ENCODE data around the gene ACSL5.

ACSL5 gene

DNA sequence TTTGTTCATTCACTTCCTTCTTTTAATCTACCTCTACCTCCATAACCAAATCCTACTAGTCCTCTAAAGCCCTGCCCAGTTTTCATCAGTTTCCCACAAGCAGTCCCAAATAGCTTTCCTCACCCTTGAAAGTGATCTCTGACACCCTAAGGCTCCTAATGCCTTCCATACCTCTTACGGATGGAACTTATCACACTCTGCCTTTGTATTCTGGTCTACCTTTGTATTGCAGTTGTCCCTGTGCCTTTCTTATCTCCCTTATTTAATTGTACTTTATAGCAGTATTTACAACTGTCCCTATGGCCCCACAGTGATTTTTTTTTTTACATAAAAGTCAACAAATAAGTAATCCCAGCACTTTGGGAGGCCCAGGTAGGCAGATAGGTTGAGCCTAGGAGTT is 33.8 kb downstream of the ACSL5 start:
- no peak for DNase-seq (ENCODE audit: low read depth, low spot score)

DNA sequence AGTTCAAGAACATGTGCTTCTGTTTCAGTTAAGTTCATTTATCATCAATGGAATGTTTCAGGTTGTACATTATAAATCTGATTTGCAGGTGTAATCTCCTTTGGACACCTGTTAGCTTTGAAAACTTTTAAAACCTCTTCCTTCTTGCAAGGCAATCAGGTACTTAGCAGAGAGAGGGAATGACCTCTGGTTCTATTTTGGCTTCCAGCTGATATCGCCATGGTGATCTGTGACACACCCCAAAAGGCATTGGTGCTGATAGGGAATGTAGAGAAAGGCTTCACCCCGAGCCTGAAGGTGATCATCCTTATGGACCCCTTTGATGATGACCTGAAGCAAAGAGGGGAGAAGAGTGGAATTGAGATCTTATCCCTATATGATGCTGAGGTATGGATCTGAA is 35.4 kb downstream of the ACSL5 start:
- no peak for DNase-seq (ENCODE audit: low read depth, low spot score)

- no peak for DNase-seq (ENCODE audit: low read depth, low spot score)
Measured at GRCh38 chr10:112409755-112410154, 35.8 kb downstream of the ACSL5 start.

GRCh38 chr10:112412696-112413095 is 38.8 kb downstream of the ACSL5 start:
- no peak for DNase-seq (ENCODE audit: low read depth, low spot score)

DNA sequence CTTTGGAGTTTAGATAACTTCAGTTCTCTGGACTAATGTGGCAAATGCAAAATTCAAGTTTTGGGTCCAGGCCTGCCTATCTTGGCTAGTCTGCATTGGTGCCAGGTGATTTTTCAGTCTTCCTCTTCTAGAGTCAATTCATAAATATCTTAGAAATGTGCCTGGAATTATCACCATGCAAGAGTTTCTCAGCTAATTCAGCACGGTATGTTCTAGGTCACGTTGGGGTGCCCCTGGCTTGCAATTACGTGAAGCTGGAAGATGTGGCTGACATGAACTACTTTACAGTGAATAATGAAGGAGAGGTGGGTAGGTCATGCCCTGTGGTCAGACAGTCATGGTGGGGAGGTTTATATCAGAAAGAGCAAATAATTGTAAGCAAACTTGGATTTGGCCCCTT is 47.8 kb downstream of the ACSL5 start:
- no peak for DNase-seq (ENCODE audit: low read depth, low spot score)

GRCh38 chr10:112424651-112425050 is 50.7 kb downstream of the ACSL5 start:
- no peak for DNase-seq (ENCODE audit: low read depth, low spot score)

- DNase-seq (ENCODE audit: low read depth, low spot score) = no peak
Measured at GRCh38 chr10:112426111-112426510, 52.2 kb downstream of the ACSL5 start.

GRCh38 chr10:112429147-112429546 is 55.2 kb downstream of the ACSL5 start:
- no peak for DNase-seq (ENCODE audit: low read depth, low spot score)

- no peak for DNase-seq (ENCODE audit: low read depth, low spot score)
Measured at GRCh38 chr10:112429654-112430230, 55.8 kb downstream of the ACSL5 start.

DNA sequence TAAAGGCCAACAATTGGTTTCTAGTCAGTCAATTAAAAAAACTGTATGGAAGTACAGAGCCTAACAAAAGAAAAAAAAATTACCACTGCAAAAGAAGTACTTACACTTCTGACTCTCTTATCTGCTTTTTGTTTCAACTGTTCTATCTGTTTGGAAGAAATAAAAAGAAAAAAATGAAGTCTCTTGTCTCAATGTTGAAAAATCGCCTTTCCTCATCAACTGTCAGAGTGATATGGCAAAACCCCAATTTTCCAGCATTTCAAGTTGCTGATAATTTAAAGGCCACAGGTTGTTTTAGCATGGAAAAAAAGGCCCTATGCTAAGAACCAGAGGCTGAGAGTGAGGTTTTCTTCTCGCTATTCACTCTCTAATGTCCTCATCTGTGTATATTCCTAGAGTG is 59.2 kb downstream of the ACSL5 start:
- DNase-seq (ENCODE audit: low read depth, low spot score) = no peak

- DNase-seq (ENCODE audit: low read depth, low spot score) = no peak
Measured at GRCh38 chr10:112434988-112435619, 61.2 kb downstream of the ACSL5 start.

- DNase-seq (ENCODE audit: low read depth, low spot score) = no peak
Measured at GRCh38 chr10:112438356-112438755, 64.4 kb downstream of the ACSL5 start.

- DNase-seq (ENCODE audit: low read depth, low spot score) = no peak
Measured at GRCh38 chr10:112441520-112441919, 67.6 kb downstream of the ACSL5 start.

DNA sequence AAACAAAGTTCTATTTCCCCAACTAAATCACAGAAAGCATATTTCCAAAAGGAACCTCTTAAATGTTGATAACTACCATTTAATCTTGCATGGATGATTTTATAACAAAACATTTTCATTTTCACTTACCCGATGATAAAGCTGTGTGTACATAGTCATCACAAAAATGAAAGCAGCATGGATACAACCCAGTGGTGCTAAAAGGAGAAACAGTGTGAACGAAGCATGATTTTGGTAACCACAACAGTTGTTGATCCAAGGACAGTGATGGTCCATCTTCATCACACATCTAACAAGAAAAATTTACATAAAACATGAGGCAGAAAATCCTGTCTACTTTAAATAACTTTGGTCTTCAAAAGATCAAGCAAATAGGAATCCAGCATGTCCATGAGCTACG is 68.1 kb downstream of the ACSL5 start:
- no peak for DNase-seq (ENCODE audit: low read depth, low spot score)

DNA sequence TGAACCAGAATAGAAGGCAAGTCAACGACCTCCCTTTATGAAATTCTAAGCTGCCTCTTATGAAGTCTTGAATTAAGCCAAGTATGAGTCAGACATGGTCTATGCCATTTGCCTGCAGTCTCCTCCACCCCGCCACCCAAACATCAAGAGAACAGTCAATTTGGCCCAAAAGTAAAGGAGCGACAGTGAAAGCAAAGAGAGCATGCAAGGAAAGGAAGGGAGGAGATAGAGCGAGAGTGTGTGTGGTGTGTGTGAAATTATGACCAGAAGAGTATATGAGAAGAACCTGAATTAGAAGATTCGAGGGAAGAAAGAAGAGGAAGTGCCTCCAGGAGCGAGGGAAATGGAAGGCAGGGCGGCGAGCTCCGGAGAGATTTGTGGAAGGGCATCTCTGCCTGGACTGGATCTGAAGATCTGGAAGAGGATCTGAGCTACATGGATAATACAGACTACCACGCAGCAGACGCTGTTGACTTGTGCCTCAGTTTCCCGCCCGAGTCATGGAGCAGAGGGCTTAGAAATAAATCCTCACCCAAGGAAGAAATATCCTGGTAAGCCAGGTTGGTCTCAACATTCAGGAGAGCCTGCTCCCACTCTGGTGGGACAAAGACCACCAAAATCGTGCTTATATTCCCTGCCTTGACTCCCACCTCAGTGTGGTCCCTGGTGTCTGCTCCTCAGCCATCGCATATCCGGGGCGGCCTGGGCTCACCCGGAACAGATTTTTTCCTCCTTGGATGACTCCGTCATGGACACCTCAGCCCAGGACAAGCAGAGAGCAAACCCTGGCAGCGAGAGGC is 72.3 kb downstream of the ACSL5 start:
- no peak for DNase-seq (ENCODE audit: low read depth, low spot score)

- DNase-seq (ENCODE audit: low read depth, low spot score) = peak; percentile 66
Measured at GRCh38 chr10:112446855-112447619, 73.1 kb downstream of the ACSL5 start, which contains the start of the genes VTI1A and ZDHHC6. Gene VTI1A, plus strand, starts transcription at chr10:112447215. Its CDS starts 159 bp downstream, at chr10:112447374. Gene ZDHHC6, minus strand, starts transcription at chr10:112446914. Its CDS starts 1,478 bp downstream, at chr10:112445436.

- no peak for DNase-seq (ENCODE audit: low read depth, low spot score)
Measured at GRCh38 chr10:112447620-112447928, 73.7 kb downstream of the ACSL5 start.

DNA sequence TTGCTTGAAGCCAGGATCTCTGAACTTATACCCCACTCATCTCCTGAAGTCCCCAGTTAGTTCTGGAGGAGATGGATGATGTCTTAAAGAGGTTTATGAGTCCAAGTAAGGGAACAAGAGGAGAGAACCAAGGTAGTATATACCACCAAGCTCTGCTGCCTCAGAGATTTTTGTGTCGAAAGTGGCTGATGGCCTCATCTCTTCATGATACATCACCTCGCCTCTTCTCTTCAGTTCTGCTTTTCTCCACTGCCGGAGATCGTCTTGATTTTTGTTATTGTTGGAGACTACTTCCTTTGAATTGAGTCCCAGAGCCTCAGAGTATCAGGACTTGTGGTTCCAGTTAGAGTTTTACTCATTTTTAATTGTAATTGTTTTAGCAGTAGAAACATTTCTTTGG is 75.0 kb downstream of the ACSL5 start:
- no peak for DNase-seq (ENCODE audit: low read depth, low spot score)

- DNase-seq (ENCODE audit: low read depth, low spot score) = no peak
Measured at GRCh38 chr10:112454910-112455779, 81.2 kb downstream of the ACSL5 start.

DNA sequence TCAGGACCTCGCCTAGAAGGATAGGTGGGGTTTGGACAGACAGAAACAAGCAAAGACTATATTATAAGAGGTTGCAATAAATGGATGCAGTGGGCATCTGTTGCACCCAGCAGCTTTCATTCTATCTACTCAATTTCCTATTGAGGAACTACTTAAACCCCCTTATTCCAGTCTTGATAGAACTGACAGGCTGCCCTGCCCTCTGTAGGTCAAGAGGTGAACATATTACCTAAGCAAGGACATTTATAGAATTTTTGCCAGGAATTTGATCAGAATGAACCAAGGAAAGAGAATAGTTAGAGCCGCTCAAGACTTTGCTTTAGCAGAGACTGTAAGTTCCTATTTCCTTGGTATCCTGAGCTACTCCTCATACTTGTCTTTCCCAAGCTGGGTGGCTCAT is 82.6 kb downstream of the ACSL5 start:
- DNase-seq (ENCODE audit: low read depth, low spot score) = no peak

GRCh38 chr10:112460366-112460765 is 86.5 kb downstream of the ACSL5 start:
- no peak for DNase-seq (ENCODE audit: low read depth, low spot score)

Measured in activated naive CD8-positive, alpha-beta T cell treated with anti-CD3 and anti-CD28 coated beads, Interleukin-2, amount 50 U/mL, for 16 hours (primary cell).